ENCODE results near the gene SAP30L.

DNA sequence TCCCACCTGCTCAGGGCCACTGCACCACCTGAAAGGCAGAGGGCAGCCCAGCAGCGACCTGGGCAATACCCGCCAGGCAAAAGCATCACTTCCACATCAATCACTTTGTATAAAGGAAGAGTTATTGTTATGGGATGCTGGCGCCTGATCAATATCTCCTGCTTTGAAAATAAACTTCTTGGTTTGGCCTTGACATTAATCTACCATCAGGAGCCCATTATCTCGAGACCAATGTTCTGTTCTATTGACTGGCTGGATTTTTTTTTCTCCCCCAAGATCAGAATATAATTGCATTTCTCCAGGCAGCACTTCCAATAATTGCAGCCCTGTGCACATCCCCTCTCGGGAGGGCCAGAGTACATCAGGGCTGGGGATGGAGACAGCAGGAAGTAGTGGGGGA, 44.4 kb upstream of the SAP30L start:
- TF ChIP-seq, protein P1, sequence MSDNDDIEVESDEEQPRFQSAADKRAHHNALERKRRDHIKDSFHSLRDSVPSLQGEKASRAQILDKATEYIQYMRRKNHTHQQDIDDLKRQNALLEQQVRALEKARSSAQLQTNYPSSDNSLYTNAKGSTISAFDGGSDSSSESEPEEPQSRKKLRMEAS (IDR thresholded peaks at IDR 0.05) = no peak
- TF ChIP-seq, protein P2, sequence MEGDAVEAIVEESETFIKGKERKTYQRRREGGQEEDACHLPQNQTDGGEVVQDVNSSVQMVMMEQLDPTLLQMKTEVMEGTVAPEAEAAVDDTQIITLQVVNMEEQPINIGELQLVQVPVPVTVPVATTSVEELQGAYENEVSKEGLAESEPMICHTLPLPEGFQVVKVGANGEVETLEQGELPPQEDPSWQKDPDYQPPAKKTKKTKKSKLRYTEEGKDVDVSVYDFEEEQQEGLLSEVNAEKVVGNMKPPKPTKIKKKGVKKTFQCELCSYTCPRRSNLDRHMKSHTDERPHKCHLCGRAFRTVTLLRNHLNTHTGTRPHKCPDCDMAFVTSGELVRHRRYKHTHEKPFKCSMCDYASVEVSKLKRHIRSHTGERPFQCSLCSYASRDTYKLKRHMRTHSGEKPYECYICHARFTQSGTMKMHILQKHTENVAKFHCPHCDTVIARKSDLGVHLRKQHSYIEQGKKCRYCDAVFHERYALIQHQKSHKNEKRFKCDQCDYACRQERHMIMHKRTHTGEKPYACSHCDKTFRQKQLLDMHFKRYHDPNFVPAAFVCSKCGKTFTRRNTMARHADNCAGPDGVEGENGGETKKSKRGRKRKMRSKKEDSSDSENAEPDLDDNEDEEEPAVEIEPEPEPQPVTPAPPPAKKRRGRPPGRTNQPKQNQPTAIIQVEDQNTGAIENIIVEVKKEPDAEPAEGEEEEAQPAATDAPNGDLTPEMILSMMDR (IDR thresholded peaks at IDR 0.05; ENCODE audit: low read depth, low read length, missing input control) = no peak
- TF ChIP-seq YY1 (IDR thresholded peaks at IDR 0.05) = no peak
- no peak for TF ChIP-seq RAD21 (IDR thresholded peaks at IDR 0.05)
- TF ChIP-seq JUND (IDR thresholded peaks at IDR 0.05) = no peak
